Kidney tubule cell (primary cell): Measurements from ENCODE around the gene MAN1A1.
A peak's percentile ranks its signal among the peaks of the same experiment; 100 is the strongest.

Source experiments
- DNase-seq: peaks from one replicate; pipeline ENCODE4 v3.0.0-alpha.2; 2018; ENCODE audit warnings: low spot score

MAN1A1 gene

GRCh38 chr6:119346450-119346849 lies 3.1 kb downstream of the MAN1A1 start:
- peak; percentile 10 for DNase-seq

GRCh38 chr6:119345114-119345513 lies 4.4 kb downstream of the MAN1A1 start:
- DNase-seq, result no peak

- DNase-seq, result no peak
These were observed 5.3 kb downstream of the MAN1A1 start for GRCh38 chr6:119344306-119344705.

DNA sequence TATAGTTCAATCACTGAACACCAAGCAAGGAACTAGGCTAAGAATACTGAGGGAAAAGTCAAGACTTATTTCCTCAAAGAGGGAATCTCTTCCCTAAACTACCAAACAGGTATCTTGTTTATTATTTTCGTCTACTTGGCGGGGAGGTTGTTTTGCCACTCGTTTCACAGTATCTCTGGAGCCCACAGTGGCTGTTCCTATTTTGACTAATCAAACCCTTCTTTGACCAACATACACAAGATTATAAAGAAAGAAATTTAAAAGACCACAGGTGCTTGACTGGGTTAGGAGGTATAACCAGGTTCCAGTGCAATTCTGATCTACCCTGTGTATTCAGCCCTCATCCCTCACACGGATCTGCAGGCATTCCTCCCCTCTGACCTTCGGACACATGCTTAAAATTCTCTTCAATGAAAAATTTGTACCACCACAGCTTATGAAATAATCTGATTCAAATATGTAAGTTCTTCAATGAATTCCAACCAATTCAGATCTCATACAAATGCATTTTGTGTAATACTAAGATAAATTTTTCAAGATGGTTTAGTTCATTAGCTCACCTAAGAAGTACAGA lies 5.9 kb downstream of the MAN1A1 start:
- no peak for DNase-seq

GRCh38 chr6:119343167-119343566 lies 6.4 kb downstream of the MAN1A1 start:
- no peak for DNase-seq

GRCh38 chr6:119342430-119342829 lies 7.1 kb downstream of the MAN1A1 start:
- no peak for DNase-seq

DNA sequence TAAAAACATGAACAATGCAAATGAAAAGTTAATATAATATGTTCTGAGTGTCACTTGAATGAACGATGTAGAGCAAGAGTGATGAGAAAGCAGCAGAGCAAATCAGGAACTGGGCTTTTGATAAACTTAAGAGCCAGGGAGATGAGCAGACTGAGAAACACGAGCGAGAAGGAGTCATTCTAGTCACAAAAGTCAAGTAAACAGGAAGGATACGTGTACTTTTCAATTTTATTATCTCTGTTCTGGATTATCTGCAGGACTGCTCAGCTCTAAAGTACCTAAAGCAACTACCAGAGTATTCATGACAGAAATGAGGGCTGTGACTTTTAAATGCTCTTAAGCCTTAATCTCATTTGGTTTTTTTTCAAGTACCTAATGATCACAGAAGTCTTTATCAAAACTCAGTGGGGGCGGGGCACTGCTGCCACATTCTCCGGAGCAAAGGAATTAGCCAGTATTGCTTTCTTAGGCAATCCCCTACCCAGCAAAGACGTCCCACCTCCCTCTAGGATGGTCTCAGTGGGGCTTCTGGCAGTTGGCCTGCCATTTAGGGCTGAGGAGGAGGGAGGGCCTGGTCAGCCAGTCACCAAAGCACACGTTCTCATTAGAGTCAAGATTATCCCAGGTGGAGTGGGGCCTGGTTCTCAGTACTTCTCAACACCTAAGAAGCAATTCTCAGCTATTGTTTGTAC lies 8.6 kb downstream of the MAN1A1 start:
- no peak for DNase-seq

GRCh38 chr6:119339941-119340456 lies 9.6 kb downstream of the MAN1A1 start:
- DNase-seq, result no peak

- no peak for DNase-seq
These were observed 11.8 kb downstream of the MAN1A1 start for GRCh38 chr6:119337762-119338161.

DNA sequence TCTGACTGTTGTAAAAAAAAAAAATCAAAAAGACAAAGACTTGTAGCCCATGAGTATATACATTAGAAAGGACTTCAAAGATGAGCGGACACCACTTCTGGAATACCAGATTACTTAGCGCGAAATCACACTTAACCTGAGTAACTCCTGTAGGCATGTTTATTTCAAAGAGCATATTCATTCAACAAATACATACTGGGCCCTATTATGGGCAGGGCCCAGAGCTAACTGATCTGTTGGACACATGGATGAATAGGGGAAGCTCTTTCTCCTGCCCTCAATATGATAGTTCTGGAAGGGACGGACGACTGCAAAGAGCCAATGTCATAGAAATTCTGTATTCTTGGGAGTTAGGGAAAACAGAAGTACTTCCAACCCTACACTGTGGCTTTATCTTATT lies 12.3 kb downstream of the MAN1A1 start:
- no peak for DNase-seq

- DNase-seq, result no peak
These were observed 14.9 kb downstream of the MAN1A1 start for GRCh38 chr6:119334535-119335264.

DNA sequence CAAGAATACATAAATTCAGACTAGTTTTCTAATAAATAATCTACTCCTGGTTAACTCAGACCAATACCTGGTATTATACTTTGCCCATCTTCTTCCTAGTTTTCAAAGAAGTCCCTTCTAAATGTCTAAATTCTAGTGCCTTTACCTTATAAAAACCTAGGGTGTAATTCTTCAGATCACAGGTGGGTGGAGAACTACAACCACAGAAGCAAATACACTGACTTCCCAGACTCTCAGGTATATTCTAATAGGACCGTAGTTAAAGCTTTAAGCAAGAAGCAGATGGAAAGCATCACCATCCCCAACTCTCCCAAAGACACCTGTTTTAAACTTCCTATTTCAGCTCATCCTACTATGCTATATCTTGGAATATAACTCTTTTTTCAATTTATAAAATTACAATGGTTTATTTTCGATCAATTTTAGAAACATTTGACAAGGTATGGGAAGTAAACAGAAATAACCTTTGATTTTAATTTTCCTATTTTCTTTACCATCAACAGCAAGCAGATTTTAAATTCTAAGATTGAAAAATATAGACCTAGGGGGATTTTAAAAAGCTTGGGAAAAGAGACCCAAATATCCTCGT lies 15.8 kb downstream of the MAN1A1 start:
- peak; percentile 40 for DNase-seq

DNA sequence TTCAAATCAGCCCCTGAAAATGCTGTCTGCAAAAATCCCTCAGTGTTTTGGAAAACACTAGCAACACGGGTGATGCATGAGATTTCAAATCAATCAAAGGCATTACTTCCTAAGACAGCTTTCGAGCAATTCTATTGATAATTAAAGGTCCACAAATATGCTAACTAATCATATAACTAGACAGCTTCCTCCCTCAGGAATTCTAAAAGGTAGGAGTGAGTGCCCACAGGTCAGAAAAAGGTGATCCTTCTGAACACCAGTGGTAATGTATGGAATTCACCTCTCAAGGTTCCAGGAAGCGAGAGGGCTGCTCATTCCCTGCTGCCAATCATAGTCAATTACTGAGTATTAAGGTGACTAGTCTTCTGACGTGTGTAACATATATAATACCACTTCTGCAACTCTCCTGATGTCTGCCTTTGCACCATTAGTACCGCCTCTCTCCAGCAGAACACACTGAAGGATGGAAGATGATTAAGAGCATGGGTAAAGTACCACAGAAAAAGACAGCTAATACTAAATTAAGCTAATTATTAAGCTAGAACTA lies 16.4 kb downstream of the MAN1A1 start:
- no peak for DNase-seq

DNA sequence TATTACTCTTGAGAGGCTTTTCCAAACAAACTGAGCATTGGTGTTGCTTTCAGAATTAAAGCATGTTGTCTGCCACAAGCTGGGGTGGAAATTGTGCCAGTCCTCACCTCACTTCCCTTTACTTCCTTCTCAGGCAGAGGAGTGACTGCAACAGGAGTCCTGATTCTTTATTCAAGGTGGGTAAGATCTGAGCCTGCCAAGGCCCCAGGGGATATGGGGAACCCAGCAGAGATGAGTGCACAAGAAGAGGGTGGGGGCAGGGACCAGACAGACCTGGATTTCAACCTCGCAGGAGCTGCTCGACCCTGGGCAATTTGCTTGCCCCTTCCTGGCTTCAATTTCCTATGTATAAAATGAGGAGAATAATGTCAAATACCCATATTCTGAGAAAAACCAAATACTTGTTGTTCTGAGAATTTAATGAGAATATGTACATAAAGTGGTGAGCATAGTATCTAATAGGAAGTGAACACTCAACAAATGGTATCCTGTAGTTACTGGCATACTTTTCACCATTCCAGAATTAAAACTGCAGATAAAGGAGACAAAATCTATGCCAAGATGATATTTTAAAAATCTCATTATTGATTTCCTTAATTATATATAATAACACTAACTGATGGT lies 17.8 kb downstream of the MAN1A1 start:
- DNase-seq, result no peak

DNA sequence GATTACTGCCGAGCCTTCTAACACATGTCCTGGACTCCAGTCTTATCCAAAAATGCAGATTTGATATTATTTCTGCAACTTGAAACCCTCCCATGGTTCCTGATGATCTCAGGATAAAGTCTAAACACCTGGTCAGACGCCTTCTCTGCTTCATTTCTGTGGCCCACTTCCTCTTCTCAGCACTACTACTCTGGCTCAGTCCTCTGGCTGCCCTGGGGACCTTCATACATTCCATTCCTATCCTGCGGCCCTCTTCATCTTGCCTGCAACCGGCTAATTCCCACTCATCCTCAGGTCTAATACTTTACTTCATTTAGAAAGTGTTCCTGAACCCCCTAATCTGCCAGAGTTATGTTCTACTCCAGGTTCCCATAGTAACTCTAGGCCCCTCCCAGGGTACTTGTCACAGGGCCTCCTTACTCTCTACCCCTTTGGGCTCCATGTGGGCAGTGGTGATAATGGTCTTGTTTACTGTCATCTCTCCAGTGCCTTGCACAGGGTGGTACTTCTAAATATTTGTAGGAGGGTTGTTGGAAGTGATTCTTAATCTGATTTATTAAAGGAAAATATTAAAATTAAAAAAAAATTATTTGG lies 18.9 kb downstream of the MAN1A1 start:
- DNase-seq, result no peak

- no peak for DNase-seq
These were observed 19.8 kb downstream of the MAN1A1 start for GRCh38 chr6:119329794-119330180.

DNA sequence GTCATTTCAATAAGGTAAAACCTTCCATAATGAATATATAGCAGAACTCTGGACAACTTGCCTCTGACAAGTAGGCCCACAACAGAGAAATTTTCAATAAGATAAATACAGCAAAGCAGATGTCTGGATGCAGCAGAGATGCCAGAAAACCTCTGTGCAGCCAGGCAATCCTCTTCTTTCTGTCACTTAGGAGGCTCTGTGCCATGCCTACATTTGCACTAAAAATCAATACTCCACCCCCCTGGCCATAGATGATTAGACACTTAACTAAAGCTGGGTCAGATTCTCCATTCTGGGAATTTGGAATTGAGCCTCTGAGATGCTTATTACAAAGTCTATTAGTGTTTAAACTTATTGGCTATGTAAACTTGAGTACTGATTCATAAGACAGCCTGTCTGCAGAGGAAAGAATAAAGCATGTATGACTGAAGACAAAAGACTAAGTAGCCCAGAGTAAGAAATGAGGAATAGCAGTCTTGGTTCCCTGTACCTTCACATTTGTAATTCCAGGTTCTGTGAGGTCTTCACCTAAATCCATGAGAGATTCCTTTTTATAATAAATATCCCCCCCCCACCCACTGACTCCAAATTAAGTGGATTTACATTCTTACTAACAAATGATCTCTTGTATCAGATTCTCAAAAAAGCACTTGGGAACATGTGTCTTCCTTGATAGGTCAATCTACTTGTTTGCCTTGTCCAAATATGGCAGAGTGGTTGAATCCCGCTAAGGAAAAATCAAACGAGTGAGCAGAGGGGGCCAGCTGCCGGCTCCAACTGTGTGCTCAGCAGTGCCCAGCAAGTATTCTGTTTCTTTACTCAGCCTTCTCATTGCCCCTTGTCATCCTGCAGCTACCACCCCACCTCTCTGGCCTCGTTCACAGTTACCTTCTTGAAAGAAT lies 20.4 kb downstream of the MAN1A1 start:
- DNase-seq, result no peak

GRCh38 chr6:119328254-119328653 lies 21.3 kb downstream of the MAN1A1 start:
- peak; percentile 43 for DNase-seq

DNA sequence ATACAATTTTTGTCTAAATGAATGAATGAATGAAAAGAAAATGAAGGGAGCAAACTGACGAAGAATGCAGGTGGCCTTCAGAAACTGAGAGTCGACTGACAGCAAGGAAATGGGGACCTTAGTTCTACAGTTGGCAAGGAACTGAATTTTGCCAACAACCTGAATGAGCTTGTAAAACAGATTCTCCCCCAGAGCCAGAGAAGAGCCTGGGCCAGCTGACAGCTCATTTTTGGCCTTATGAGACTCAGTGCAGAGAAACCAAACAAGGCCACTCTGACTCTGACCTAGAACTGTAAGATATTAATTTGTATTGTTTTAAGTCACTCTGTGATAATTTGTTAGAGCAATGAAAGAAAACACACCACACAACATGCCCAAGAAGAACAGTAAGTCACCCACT lies 21.8 kb downstream of the MAN1A1 start:
- DNase-seq, result no peak

DNA sequence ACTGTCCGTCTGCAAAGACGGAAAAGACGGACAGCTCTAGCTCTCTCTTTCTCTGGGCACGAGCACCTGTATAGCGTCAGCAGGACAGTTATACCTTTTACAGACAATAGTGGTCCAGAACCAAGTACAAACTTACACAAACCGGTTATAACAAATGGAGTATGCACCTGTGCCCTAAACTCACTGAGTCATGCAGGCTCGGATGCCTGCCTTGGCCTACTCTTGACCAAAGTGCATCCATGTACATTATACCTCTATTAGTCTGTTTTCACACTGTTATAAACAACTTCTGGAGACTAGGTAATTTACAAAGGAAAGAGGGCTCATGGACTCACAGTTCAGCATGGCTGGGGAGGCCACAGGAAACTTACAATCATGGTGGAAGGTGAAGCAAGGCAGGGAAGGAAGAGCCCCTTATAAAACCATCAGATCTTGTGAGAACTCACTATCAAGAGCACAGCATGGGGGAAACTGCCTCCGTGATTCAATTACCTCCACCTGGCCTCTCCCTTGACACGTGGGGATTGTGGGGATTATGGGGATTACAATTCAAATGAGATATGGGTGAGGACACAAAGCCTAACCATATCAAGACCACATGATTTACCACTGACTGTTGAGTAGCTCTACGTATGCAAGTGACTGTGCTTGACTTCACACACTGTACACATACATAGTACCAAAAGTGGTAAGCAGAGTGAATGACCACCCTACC lies 23.1 kb downstream of the MAN1A1 start:
- no peak for DNase-seq
